GM19438 (cell line): ENCODE measurements around the gene ENPP6.

Source experiments
- ATAC-seq: cut with Tn5 transposase; IDR thresholded peaks from one replicate; pipeline ENCODE4 v1.9.1; 2021; ENCODE audit warnings: low read depth; ENCODE audit not compliant: unreplicated experiment

The ENPP6 gene

GRCh38 chr4:184193556-184194525, 23.8 kb downstream of the ENPP6 start:
- ATAC-seq, result no peak

DNA sequence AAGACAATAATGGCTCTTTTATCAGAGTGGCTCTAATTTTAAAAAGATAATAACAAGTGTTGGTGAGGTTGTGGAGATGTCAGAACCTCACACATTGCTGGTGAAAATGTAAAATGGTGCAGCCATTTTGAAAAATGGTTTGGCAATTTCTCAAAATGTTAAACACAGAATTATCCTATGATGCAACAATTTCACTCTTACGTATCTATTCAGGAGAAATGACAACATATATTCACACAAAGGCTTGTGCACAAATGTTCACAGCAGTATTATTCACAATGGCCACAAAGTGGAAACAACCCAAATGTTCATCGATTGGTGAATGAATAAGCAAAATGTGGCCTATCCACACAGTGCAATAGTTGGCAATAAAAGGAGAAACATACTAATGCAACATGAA, 24.7 kb downstream of the ENPP6 start:
- no peak for ATAC-seq

- ATAC-seq, result no peak
Measured at GRCh38 chr4:184191267-184191666, 26.4 kb downstream of the ENPP6 start.

GRCh38 chr4:184190711-184191110, 27.0 kb downstream of the ENPP6 start:
- ATAC-seq, result no peak

GRCh38 chr4:184189966-184190365, 27.7 kb downstream of the ENPP6 start:
- ATAC-seq, result no peak

DNA sequence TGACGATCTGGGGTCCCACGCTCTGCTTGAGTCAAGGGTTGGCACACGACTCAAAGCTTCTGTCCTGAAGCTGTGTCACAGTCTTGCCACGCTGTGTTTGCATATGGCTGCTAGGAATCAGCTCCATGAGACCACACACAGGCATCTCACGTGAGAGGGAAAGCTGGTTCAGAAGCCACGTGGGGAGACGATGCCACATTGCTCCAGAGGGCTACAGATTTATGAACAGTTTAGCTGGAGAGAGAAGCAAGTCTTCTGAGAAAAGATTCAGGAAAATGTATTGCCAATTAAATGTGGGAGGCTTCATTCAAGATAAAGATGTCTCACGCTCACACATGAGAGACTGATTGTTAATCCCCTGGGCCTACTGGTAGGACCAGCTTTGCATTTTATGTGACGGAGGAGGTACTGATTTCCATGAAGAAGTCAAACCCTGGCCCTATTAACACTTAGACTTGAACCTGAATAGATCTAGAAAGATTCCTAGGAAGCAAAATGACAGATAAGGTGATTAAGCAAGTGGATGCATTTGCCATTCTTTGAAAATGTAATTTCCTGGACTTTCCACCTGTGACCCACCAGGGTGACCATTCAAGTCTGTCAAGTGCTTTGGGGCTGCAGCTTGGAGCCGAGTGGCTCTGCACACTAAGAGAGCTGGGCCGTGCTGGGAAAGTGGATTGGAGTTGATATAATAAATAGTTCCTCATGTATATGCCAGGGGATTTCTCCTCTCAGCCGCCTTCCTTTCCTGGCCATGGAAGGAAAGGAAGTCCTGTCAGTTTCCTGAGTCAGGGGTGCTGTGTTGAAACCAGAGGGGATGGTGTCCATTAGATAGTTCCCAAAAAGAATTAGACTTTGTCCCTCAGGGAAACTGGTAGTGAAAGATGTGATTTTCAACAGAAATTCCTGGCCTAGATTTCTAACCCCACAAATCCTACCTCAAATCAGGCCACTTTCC, 29.0 kb downstream of the ENPP6 start:
- no peak for ATAC-seq

GRCh38 chr4:184177271-184177670, 40.4 kb downstream of the ENPP6 start:
- no peak for ATAC-seq

DNA sequence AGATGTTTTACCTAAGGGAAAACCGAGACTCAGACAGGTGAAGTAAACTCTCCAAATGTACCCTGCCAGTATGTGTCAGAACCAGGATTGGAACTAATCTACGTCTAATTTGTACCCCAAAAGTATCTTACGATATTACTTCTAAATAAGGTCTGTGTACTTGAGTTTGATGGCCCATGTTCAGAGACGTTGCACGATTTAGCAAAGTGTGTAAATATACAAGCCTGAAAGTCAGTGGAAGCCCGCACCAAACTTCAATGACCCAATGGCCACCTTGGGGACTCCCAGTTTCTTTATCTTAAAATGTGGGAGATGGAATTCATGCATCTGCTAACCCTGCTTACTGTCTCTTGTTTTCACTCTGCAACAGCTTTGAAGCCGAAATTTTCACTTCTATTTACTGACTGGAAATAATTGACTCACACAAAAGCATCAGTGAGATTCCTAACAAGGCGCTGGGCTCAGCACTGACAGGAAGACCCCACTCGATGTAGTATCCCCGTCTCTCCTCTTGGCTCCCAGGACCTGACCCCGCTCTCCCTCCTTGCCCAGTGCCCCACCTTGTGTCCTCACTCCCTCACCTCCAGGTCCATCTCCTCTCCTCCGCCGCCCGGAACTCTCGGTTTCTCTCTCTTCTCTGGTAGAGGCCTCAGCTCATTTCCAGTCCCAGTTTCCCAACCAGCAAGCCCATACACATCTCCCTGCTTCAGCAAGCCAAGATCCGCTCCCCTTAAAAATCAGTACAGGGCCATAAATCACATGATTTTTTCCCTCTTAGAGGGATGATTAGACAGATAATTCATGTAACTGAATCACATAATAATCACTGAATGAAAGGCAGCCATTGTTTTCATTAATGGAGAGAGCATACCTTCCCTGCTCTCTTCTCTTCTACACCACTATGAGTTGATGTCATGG, 42.8 kb downstream of the ENPP6 start:
- no peak for ATAC-seq

GRCh38 chr4:184171011-184171410, 46.7 kb downstream of the ENPP6 start:
- no peak for ATAC-seq

DNA sequence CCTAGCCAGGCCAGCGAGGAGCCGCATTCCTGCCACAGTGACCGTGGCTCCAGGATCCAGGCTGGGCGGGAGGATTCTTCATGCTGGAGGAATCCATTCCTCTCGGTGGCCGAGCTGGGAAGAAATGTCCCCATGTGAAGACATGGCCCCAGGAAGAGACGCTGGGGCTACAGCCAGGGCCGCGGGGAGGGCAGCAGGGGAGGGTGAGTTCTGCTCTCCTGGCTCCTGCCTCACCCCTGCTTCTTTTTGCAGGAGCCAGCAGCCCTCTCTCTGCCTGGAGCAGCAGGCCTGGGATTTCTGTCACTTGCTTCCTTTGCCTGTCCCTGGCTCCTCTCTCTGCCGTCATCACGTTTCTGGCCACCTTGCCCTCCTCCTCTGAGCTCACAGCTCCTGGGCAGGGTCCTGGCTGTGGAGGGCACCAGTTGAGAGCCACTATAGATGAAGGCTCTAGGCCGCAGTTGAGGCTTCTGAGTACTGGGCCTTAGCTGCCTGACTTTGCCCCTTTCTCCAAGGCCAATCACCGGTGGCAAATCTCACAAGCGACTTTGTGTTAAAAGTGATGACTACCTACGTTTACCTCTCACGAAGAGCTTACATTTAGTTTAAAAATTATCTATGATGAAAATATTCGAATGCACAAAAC, 48.3 kb downstream of the ENPP6 start:
- no peak for ATAC-seq

DNA sequence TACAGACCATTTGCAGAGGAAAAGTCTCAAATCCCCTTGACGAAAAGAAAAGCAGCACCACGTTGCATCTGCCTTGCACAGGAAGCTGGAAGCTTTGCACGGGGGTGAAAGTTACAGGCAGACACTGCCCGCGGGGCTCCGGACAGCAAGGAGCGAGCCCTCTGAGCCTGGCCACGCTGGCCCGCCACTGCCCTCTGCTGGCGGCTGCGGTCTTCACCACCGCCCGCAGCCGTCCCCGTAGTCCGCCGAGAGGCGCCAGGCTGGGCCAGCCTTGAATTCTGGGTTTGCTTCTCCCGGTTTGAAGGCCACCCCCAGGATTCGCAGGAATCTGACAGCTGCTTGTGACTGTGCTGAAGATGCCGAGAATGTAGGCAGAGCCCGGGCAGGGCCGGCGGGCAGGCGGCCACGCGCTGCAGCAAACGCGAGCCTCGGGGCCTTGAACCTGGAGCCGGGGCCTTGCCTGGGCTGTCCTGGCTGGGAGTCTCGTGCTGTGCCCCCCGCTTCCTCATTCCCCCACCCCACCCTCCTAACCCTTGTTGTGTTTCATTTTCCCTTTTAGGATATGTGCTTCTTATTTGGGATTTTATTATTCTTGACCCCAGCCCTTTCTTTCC, 49.2 kb downstream of the ENPP6 start:
- ATAC-seq, result peak; percentile 65

DNA sequence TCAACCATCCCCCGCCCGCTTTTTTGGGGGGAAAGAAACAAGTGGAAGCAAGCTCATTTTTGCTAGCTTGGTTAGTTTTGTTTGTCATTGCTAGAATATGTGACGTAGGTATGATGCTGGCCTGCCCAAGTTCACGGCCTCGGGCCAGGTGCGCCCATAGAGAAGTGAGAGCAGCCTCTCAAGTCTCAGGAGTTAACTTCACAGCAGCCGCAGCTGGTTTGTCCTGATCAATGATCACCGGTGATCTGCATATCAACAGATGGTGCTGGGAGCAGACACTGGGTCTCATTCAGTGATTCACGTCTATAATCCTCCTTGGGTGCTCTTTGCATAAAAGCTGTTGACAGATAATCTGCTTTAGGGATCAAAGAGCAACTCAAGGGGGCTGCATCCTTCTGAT, 50.1 kb downstream of the ENPP6 start:
- peak; percentile 84 for ATAC-seq

- no peak for ATAC-seq
Measured at GRCh38 chr4:184166736-184167135, 50.9 kb downstream of the ENPP6 start.

DNA sequence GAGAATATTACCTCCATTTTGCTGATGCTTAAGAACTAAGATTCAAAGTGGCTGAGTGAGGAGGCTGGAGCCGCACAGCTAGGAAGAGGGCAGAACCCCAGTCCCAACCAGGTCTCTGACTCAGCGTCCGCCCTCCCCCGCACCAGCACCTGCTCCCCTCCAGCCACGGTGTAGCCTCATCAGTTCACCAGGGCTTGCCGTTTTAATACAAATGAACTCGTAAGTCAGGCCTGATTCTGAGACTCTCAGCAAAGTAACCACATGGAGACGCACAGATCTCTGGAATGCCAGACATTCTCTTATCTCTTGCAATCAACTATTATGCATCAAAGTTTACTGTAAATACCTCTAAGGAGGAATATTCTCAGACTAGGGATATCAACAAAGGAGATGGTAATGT, 52.4 kb downstream of the ENPP6 start:
- ATAC-seq, result no peak

GRCh38 chr4:184163813-184164212, 53.9 kb downstream of the ENPP6 start:
- ATAC-seq, result no peak

DNA sequence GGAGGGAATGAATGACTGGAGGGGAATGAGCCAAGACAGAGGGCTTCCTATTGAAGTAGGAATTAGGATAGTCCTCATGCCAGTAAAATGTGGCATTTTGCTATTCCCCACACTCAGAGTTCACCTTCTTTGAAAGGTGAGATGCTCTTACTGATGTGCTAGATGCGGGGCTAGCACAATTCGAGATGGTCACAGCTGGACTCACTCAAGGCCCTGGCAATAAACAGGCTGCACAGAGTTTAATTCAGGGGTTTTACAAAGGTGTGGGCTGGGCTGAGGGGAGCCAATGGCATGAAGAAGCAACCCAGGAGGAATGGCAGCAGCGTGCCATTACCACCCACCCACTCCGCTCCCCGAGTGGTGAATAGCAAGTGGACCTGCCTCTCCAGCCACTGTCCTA, 55.1 kb downstream of the ENPP6 start:
- ATAC-seq, result no peak

DNA sequence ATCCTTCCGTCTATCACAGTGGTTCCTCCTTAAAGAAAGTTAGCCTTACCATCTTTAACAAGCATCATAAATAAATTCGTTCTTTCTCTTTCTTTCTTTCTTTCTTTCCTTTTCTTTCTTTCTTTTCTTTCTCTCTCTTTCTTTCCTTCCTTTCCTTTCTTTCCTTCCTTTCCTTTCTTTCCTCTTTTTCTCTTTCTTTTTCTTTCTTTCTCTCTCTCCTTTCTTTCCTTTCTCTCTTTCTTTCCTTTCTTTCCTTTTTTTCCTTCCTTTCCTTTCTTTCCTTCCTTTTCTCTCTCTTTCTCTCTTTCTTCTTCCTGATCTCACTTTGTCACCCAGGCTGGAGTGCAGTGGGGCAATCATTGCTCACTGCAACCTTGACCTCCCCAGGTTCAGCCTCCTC, 60.4 kb downstream of the ENPP6 start:
- no peak for ATAC-seq

- ATAC-seq, result no peak
Measured at GRCh38 chr4:184156163-184156920, 61.3 kb downstream of the ENPP6 start.

- ATAC-seq, result no peak
Measured at GRCh38 chr4:184154199-184154598, 63.5 kb downstream of the ENPP6 start.
